Smooth muscle cell (in vitro differentiated cells): ENCODE results near the gene RPL23. TPM values are rescaled to one million over a fixed set of nuclear protein-coding genes. Genes with fewer than 3 reads are reported as not detected.
A peak's percentile ranks its signal among the peaks of the same experiment; 100 is the strongest.

Experiments
- DNase-seq: peaks from one replicate; lab custom pipeline; 2025; ENCODE audit not compliant: unreplicated experiment; lab: John Stamatoyannopoulos, UW
- H2AFZ ChIP-seq: fragments of 200-600 bp; sonication (generic); 2 replicates; pipeline ENCODE4 v1.6.0; 2016; ENCODE audit warnings: antibody characterized with exemption, low read depth, mild to moderate bottlenecking
- H3F3A ChIP-seq: fragments of 200-600 bp; sonication (generic); 2 replicates; pipeline ENCODE4 v1.6.0; 2017; ENCODE audit warnings: antibody characterized with exemption, low read depth
- H3K27ac ChIP-seq: fragments of 200-600 bp; sonication (generic); 2 replicates; pipeline ENCODE4 v1.5.1; 2016; ENCODE audit warnings: low read depth, mild to moderate bottlenecking
- H3K27me3 ChIP-seq: fragments of 200-600 bp; sonication (generic); 2 replicates; pipeline ENCODE4 v1.6.1; 2016; ENCODE audit warnings: low read depth, mild to moderate bottlenecking
- H3K36me3 ChIP-seq: fragments of 200-600 bp; sonication (generic); 2 replicates; pipeline ENCODE4 v1.5.1; 2016; ENCODE audit warnings: low read depth
- H3K4me1 ChIP-seq: fragments of 200-600 bp; sonication (generic); 2 replicates; pipeline ENCODE4 v1.5.1; 2016; ENCODE audit warnings: low read depth
- H3K4me2 ChIP-seq: fragments of 200-600 bp; sonication (generic); 2 replicates; pipeline ENCODE4 v1.6.0; 2016; ENCODE audit warnings: mild to moderate bottlenecking
- H3K4me3 ChIP-seq: fragments of 200-600 bp; sonication (generic); 2 replicates; pipeline ENCODE4 v1.5.1; 2016; ENCODE audit warnings: mild to moderate bottlenecking
- H3K79me2 ChIP-seq: fragments of 200-600 bp; sonication (generic); 2 replicates; pipeline ENCODE4 v1.6.0; 2016; ENCODE audit warnings: low read depth, mild to moderate bottlenecking
- H3K9ac ChIP-seq: fragments of 200-600 bp; sonication (generic); 2 replicates; pipeline ENCODE4 v1.6.0; 2016; ENCODE audit warnings: low read depth
- H3K9me3 ChIP-seq: fragments of 200-600 bp; sonication (generic); replicated peaks from 2 replicates; pipeline ENCODE4 v1.5.1; 2016; ENCODE audit warnings: low read depth
- H4K20me1 ChIP-seq: fragments of 200-600 bp; sonication (generic); 2 replicates; pipeline ENCODE4 v1.6.0; 2016; ENCODE audit warnings: low read depth
- WGBS: methylation state at CpG from one replicate; pipeline ENCODE4 v1.1.7; 2016; ENCODE audit warnings: low lambda C conversion rate; 5-methylcytosine and 5-hydroxymethylcytosine counted together
- polyA plus RNA-seq: library from polyadenylated mRNA; unstranded; fragments of >200 nt; fragmentation: Nextera tagmentation; extraction: Ambion mirVana; gene quantifications from 2 replicates; pipeline ENCODE4 v1.2.1, GENCODE V29; 2016
- total RNA-seq: library from RNA; depleted of rRNA; stranded (reverse); fragments of >200 nt; gene quantifications from 2 replicates; pipeline ENCODE4 v1.2.3, GENCODE V29; 2014
- TF ChIP-seq, protein P1 (sequence below): fragments of 200-600 bp; sonication (generic); IDR thresholded peaks from 2 replicates; pipeline ENCODE4 v1.5.1; 2017; ENCODE audit warnings: borderline replicate concordance, mild to moderate bottlenecking, antibody characterized with exemption; ENCODE audit not compliant: insufficient read depth, poor library complexity, severe bottlenecking

RPL23 gene
- total and polyA plus RNA-seq, 2 experiments from 2014 or later: 435 to 1,715 TPM

- Histone ChIP-seq H4K20me1 (peaks cover 100% of the 10 kb centered on the region), H2AFZ (no peak overlapping the region), H3K9me3 (no peaks in the 10 kb centered on the region), H3K27ac (no peak overlapping the region), H3K27me3 (no peaks in the 10 kb centered on the region), H3K79me2 (peaks cover 81% of the 10 kb centered on the region), H3K4me2 (peak overlapping the region; percentile 66), H3K4me1 (peaks cover 69% of the 10 kb centered on the region), H3K36me3 (no peaks in the 10 kb centered on the region), H3K4me3 (no peak overlapping the region), H3F3A (peaks cover 68% of the 10 kb centered on the region), H3K9ac (no peak overlapping the region)
- TF ChIP-seq, protein P1, sequence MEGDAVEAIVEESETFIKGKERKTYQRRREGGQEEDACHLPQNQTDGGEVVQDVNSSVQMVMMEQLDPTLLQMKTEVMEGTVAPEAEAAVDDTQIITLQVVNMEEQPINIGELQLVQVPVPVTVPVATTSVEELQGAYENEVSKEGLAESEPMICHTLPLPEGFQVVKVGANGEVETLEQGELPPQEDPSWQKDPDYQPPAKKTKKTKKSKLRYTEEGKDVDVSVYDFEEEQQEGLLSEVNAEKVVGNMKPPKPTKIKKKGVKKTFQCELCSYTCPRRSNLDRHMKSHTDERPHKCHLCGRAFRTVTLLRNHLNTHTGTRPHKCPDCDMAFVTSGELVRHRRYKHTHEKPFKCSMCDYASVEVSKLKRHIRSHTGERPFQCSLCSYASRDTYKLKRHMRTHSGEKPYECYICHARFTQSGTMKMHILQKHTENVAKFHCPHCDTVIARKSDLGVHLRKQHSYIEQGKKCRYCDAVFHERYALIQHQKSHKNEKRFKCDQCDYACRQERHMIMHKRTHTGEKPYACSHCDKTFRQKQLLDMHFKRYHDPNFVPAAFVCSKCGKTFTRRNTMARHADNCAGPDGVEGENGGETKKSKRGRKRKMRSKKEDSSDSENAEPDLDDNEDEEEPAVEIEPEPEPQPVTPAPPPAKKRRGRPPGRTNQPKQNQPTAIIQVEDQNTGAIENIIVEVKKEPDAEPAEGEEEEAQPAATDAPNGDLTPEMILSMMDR: no peak
- no peak for DNase-seq
- 90% methylated on average over 2 of the region's 2 CpGs for WGBS
These were observed 29.3 kb upstream of the RPL23 start for GRCh38 chr17:38882870-38883269.

DNA sequence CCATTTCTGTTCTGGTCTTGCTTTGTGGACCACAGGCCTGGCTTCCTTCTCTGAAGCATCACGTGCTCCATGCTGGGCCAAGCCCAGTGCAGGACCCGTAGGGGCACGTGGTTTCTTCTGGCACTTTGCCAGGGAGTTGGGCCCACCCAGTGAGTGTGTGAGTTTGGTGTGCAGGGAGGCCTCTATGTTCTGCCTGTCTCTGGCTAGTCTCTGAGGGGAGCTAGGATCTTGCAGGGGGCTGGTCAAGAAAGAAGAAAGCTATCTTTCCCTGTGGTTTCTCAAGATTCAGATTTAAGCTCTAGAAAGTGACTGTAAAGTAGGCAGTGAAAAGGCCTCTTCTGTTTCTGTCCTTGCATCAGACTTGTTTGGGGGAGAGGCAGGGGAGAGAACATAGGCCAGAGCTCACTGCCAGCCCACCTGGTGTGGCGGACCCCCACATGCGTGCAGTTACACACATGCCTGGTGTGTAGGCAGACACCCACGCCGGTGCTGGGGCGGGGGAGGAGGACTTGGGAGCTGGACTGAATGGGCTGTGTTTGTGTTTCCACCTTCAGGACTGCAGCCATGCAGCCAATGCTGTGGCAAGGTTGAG lies 28.2 kb upstream of the RPL23 start:
- no peak overlapping the region for H2AFZ ChIP-seq
- TF ChIP-seq, protein P1: no peak
- no peaks in the 10 kb centered on the region for H3K9me3 ChIP-seq
- H3K79me2 ChIP-seq: peaks cover 81% of the 10 kb centered on the region
- H3K9ac ChIP-seq: no peak overlapping the region
- peaks cover 100% of the 10 kb centered on the region for H4K20me1 ChIP-seq
- WGBS: 17% methylated on average over 8 of the region's 8 CpGs
- H3K4me3 ChIP-seq: no peak overlapping the region
- peak overlapping the region; percentile 66 for H3K4me2 ChIP-seq
- DNase-seq: peak; percentile 64
- H3K27ac ChIP-seq: peak overlapping the region; percentile 52
- no peaks in the 10 kb centered on the region for H3K36me3 ChIP-seq
- no peaks in the 10 kb centered on the region for H3K27me3 ChIP-seq
- peaks cover 81% of the 10 kb centered on the region for H3K4me1 ChIP-seq
- peaks cover 64% of the 10 kb centered on the region for H3F3A ChIP-seq

- Histone ChIP-seq H3K9me3 (no peaks in the 10 kb centered on the region), H3K27ac (peak overlapping the region; percentile 66), H3F3A (peaks cover 55% of the 10 kb centered on the region), H3K4me1 (peaks cover 78% of the 10 kb centered on the region), H3K79me2 (peaks cover 80% of the 10 kb centered on the region), H3K4me2 (peak overlapping the region; percentile 71), H3K4me3 (peak overlapping the region; percentile 3), H3K9ac (no peak overlapping the region), H3K36me3 (no peaks in the 10 kb centered on the region), H4K20me1 (peaks cover 100% of the 10 kb centered on the region), H2AFZ (no peak overlapping the region), H3K27me3 (no peaks in the 10 kb centered on the region)
- DNase-seq: no peak
- TF ChIP-seq, protein P1: no peak
- 7% methylated on average over 6 of the region's 6 CpGs for WGBS
These were observed 26.6 kb upstream of the RPL23 start for GRCh38 chr17:38879878-38880665.
